OCI-LY7 (cell line): ENCODE data around the gene TIMM17B. TPM values are rescaled to one million over a fixed set of nuclear protein-coding genes. Genes with fewer than 3 reads are reported as not detected.

ENCODE experiments used
- BruUV-seq: library from RNA; stranded (reverse); fragments of 400-500 nt; replicated peaks from 2 replicates; lab custom pipeline; 2021; lab: Mats Ljungman, UMichigan
- CTCF ChIA-PET: fragments of 300-600 bp; sonication (Branson Sonifier 250); formaldehyde crosslinking; loops from one replicate; lab custom pipeline; 2022; ENCODE audit warnings: antibody characterized with exemption; ENCODE audit not compliant: unreplicated experiment; lab: Charles Lee
- POLR2A ChIA-PET: fragments of 300-600 bp; sonication (Branson Sonifier 250); formaldehyde crosslinking; loops from one replicate; lab custom pipeline; 2022; ENCODE audit warnings: antibody characterized with exemption; lab: Charles Lee
- DNase-seq: peaks from one replicate; pipeline ENCODE4 v3.0.0-alpha.2; 2015; ENCODE audit warnings: low spot score
- H2AFZ ChIP-seq: fragments of 200-600 bp; sonication (generic), shearing (Covaris generic); 2 replicates; pipeline ENCODE4 v1.6.1; 2014; ENCODE audit warnings: mild to moderate bottlenecking, antibody characterized with exemption, low read length, moderate library complexity
- H3K27ac ChIP-seq: fragments of 200-600 bp; sonication (generic); 2 replicates; pipeline ENCODE4 v1.5.1; 2014; ENCODE audit warnings: mixed run types, low read depth, mild to moderate bottlenecking, moderate library complexity, low read length, inconsistent platforms; ENCODE audit not compliant: poor library complexity, severe bottlenecking
- H3K36me3 ChIP-seq: fragments of 200-600 bp; sonication (generic); 2 replicates; pipeline ENCODE4 v1.6.1; 2014; ENCODE audit warnings: mild to moderate bottlenecking, antibody characterized with exemption, low read length, moderate library complexity, mixed read lengths; ENCODE audit not compliant: insufficient read depth
- H3K4me1 ChIP-seq: fragments of 200-600 bp; sonication (generic); 2 replicates; pipeline ENCODE4 v1.5.1; 2014; ENCODE audit warnings: mild to moderate bottlenecking, low read length; ENCODE audit not compliant: insufficient read depth, poor library complexity, severe bottlenecking
- H3K4me2 ChIP-seq: fragments of 200-600 bp; sonication (generic); 2 replicates; pipeline ENCODE4 v1.6.1; 2014; ENCODE audit warnings: mild to moderate bottlenecking, low read length
- H3K4me3 ChIP-seq: fragments of 200-600 bp; sonication (generic); 2 replicates; pipeline ENCODE4 v1.5.1; 2014; ENCODE audit warnings: mild to moderate bottlenecking, low read depth, low read length; ENCODE audit not compliant: poor library complexity, severe bottlenecking
- H3K79me2 ChIP-seq: fragments of 200-600 bp; sonication (generic); 2 replicates; pipeline ENCODE4 v1.6.1; 2016; ENCODE audit warnings: low read depth, mild to moderate bottlenecking, low read length, moderate library complexity, mixed read lengths; ENCODE audit not compliant: insufficient read depth
- H3K9me2 ChIP-seq: fragments of 200-600 bp; sonication (generic); 2 replicates; pipeline ENCODE4 v1.6.1; 2016; ENCODE audit warnings: mild to moderate bottlenecking, low read length, mixed read lengths; ENCODE audit not compliant: insufficient read depth
- H3K9me3 ChIP-seq: fragments of 200-600 bp; sonication (generic); 2 replicates; pipeline ENCODE4 v1.6.1; 2014; ENCODE audit warnings: mild to moderate bottlenecking, mixed run types, low read length, mixed read lengths
- H4K20me1 ChIP-seq: fragments of 200-600 bp; sonication (generic); 2 replicates; pipeline ENCODE4 v1.6.1; 2014; ENCODE audit warnings: mild to moderate bottlenecking, antibody characterized with exemption, low read length, moderate library complexity, mixed read lengths; ENCODE audit not compliant: insufficient read depth
- EZH2phosphoT487 ChIP-seq: fragments of 200-600 bp; sonication (generic); IDR thresholded peaks from 2 replicates; pipeline ENCODE4 v1.6.1; 2018; ENCODE audit warnings: low read depth, borderline replicate concordance, mild to moderate bottlenecking, mixed run types, antibody characterized with exemption, low read length, moderate library complexity, mixed read lengths
- intact Hi-C: fragments of 100-400 bp; cut with micrococcal nuclease; formaldehyde crosslinking; loops from one replicate; pipeline ENCODE4 v1.10.0; 2022; ENCODE audit not compliant: unreplicated experiment
- total RNA-seq, 2 experiments: library from RNA; depleted of rRNA in 1 of 2; stranded (reverse); fragments of >200 nt in 1 of 2; shearing (Covaris generic) in 1 of 2; gene quantifications; 2 replicates each; pipeline ENCODE4 v1.2.3, GENCODE V29; 2014 to 2022
- TF ChIP-seq, protein P1 (sequence below): fragments of 200-600 bp; sonication (generic); conservative IDR thresholded peaks from 2 replicates; pipeline ENCODE4 v1.5.1; 2014; ENCODE audit warnings: mild to moderate bottlenecking, antibody characterized with exemption, low read length, moderate library complexity, mixed read lengths

Gene TIMM17B
- total RNA-seq, 2 experiments from 2014 or later = 79.3 to 83.3 TPM

- Histone ChIP-seq H3K4me1 (peaks cover 7% of the 10 kb centered on the region), H3K9me3 (no peaks in the 10 kb centered on the region), H2AFZ (no peak overlapping the region), H3K9me2 (no peaks in the 10 kb centered on the region), H4K20me1 (no peaks in the 10 kb centered on the region), H3K27ac (no peak overlapping the region), H3K79me2 (peaks cover 6% of the 10 kb centered on the region; the same call in 1 of the 2 replicates), H3K4me3 (no peak overlapping the region), H3K4me2 (no peak overlapping the region), H3K36me3 (peaks cover 49% of the 10 kb centered on the region)
- CTCF ChIA-PET = no interaction called here
- intact Hi-C loops = no loop called here
- DNase-seq = no peak
- TF ChIP-seq, protein P1, sequence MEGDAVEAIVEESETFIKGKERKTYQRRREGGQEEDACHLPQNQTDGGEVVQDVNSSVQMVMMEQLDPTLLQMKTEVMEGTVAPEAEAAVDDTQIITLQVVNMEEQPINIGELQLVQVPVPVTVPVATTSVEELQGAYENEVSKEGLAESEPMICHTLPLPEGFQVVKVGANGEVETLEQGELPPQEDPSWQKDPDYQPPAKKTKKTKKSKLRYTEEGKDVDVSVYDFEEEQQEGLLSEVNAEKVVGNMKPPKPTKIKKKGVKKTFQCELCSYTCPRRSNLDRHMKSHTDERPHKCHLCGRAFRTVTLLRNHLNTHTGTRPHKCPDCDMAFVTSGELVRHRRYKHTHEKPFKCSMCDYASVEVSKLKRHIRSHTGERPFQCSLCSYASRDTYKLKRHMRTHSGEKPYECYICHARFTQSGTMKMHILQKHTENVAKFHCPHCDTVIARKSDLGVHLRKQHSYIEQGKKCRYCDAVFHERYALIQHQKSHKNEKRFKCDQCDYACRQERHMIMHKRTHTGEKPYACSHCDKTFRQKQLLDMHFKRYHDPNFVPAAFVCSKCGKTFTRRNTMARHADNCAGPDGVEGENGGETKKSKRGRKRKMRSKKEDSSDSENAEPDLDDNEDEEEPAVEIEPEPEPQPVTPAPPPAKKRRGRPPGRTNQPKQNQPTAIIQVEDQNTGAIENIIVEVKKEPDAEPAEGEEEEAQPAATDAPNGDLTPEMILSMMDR = no peak
- TF ChIP-seq EZH2phosphoT487 = no peak
- no TSS peak for BruUV-seq
- POLR2A ChIA-PET = no interaction called here
These were observed 7.7 kb upstream of the TIMM17B start for GRCh38 chrX:48905090-48905790.

GRCh38 chrX:48904626-48905025 is 7.1 kb upstream of the TIMM17B start:
- intact Hi-C loops = no loop called here
- no peaks in the 10 kb centered on the region for H3K9me3 ChIP-seq
- H2AFZ ChIP-seq = no peak overlapping the region
- peaks cover 9% of the 10 kb centered on the region for H3K4me1 ChIP-seq
- H3K4me3 ChIP-seq = no peak overlapping the region
- H3K79me2 ChIP-seq = peaks cover 7% of the 10 kb centered on the region
- ChIA-PET POLR2A (no interaction called here), CTCF (no interaction called here)
- H3K36me3 ChIP-seq = peaks cover 48% of the 10 kb centered on the region
- no peak overlapping the region for H3K27ac ChIP-seq
- TF ChIP-seq, protein P1 = no peak
- TF ChIP-seq EZH2phosphoT487 = no peak
- no TSS peak for BruUV-seq
- H3K9me2 ChIP-seq = no peaks in the 10 kb centered on the region
- DNase-seq = no peak
- no peak overlapping the region for H3K4me2 ChIP-seq
- H4K20me1 ChIP-seq = no peaks in the 10 kb centered on the region

- no TSS peak for BruUV-seq
- Histone ChIP-seq H3K36me3 (peaks cover 50% of the 10 kb centered on the region), H3K4me2 (no peak overlapping the region), H3K4me3 (no peak overlapping the region), H4K20me1 (no peaks in the 10 kb centered on the region; the same call in 1 of the 2 replicates), H3K9me3 (no peaks in the 10 kb centered on the region), H3K4me1 (peaks cover 14% of the 10 kb centered on the region), H3K9me2 (no peaks in the 10 kb centered on the region), H2AFZ (no peak overlapping the region), H3K27ac (no peak overlapping the region), H3K79me2 (peaks cover 11% of the 10 kb centered on the region)
- intact Hi-C loops = no loop called here
- no peak for DNase-seq
- TF ChIP-seq EZH2phosphoT487 = no peak
- TF ChIP-seq, protein P1 = no peak
- CTCF ChIA-PET = no interaction called here
- POLR2A ChIA-PET = no interaction called here
These were observed 6.6 kb upstream of the TIMM17B start for GRCh38 chrX:48904180-48904579.
